DOHH2 (cell line): ENCODE measurements around the gene C2orf49.

Experiments used
- H3F3A ChIP-seq: fragments of 200-600 bp; sonication (generic), shearing (Covaris generic); 2 replicates; pipeline ENCODE4 v1.6.0; 2016; ENCODE audit warnings: antibody characterized with exemption, mild to moderate bottlenecking; ENCODE audit not compliant: control insufficient read depth, insufficient read depth
- H3K27ac ChIP-seq: fragments of 200-600 bp; sonication (generic); 2 replicates; pipeline ENCODE4 v1.5.1; 2014; ENCODE audit warnings: low read depth, mild to moderate bottlenecking, low read length, moderate library complexity
- H3K27me3 ChIP-seq: fragments of 200-600 bp; sonication (generic); 2 replicates; pipeline ENCODE4 v1.6.1; 2014; ENCODE audit warnings: mild to moderate bottlenecking, low read length, mixed read lengths; ENCODE audit not compliant: control insufficient read depth
- H3K36me3 ChIP-seq: fragments of 200-600 bp; sonication (generic); 2 replicates; pipeline ENCODE4 v1.6.1; 2014; ENCODE audit warnings: mild to moderate bottlenecking, low read length, moderate library complexity, mixed read lengths; ENCODE audit not compliant: control insufficient read depth
- H3K4me1 ChIP-seq: fragments of 200-600 bp; sonication (generic); 2 replicates; pipeline ENCODE4 v1.6.1; 2014; ENCODE audit warnings: mild to moderate bottlenecking, low read length, mixed read lengths; ENCODE audit not compliant: control insufficient read depth
- H3K4me2 ChIP-seq: fragments of 200-600 bp; sonication (generic); 2 replicates; pipeline ENCODE4 v1.6.0; 2014; ENCODE audit warnings: mild to moderate bottlenecking, low read length, moderate library complexity
- H3K4me3 ChIP-seq: fragments of 200-600 bp; sonication (generic); 2 replicates; pipeline ENCODE4 v1.5.1; 2014; ENCODE audit warnings: mild to moderate bottlenecking, low read length, mixed read lengths
- H3K79me2 ChIP-seq: fragments of 200-600 bp; sonication (generic); 2 replicates; pipeline ENCODE4 v1.6.1; 2014; ENCODE audit warnings: mild to moderate bottlenecking, low read length, mixed read lengths; ENCODE audit not compliant: control insufficient read depth
- H3K9me2 ChIP-seq: fragments of 200-600 bp; sonication (generic); replicated peaks from 2 replicates; pipeline ENCODE4 v1.6.1; 2014; ENCODE audit warnings: mild to moderate bottlenecking, low read length, mixed read lengths; ENCODE audit not compliant: control insufficient read depth
- H3K9me3 ChIP-seq: fragments of 200-600 bp; sonication (generic); 2 replicates; pipeline ENCODE4 v1.6.1; 2014; ENCODE audit warnings: antibody characterized with exemption, low read length, mixed read lengths; ENCODE audit not compliant: control insufficient read depth, insufficient read depth
- H4K20me1 ChIP-seq: fragments of 200-600 bp; sonication (generic); 2 replicates; pipeline ENCODE4 v1.6.0; 2014; ENCODE audit warnings: low read depth, mild to moderate bottlenecking, antibody characterized with exemption, low read length, moderate library complexity; ENCODE audit not compliant: control insufficient read depth, insufficient read depth
- EZH2phosphoT487 ChIP-seq: fragments of 200-600 bp; sonication (generic); IDR thresholded peaks from 2 replicates; pipeline ENCODE4 v1.6.1; 2017; ENCODE audit warnings: borderline replicate concordance, mild to moderate bottlenecking, antibody characterized with exemption, low read length, moderate library complexity, mixed read lengths
- TF ChIP-seq, protein P1 (sequence below): fragments of 200-600 bp; sonication (generic); IDR thresholded peaks from one replicate; pipeline ENCODE4 v1.5.1; 2014; ENCODE audit warnings: antibody characterized with exemption, mild to moderate bottlenecking, low read depth, low read length; ENCODE audit not compliant: poor library complexity, severe bottlenecking

Gene C2orf49

GRCh38 chr2:105393373-105394055, 56.2 kb downstream of the C2orf49 start:
- Histone ChIP-seq H3K4me1 (no peaks in the 10 kb centered on the region), H3K9me3 (no peaks in the 10 kb centered on the region), H3K36me3 (no peaks in the 10 kb centered on the region), H4K20me1 (no peaks in the 10 kb centered on the region), H3K27me3 (peaks cover 13% of the 10 kb centered on the region), H3K4me2 (no peak overlapping the region), H3K79me2 (no peaks in the 10 kb centered on the region), H3K9me2 (no peaks in the 10 kb centered on the region), H3K27ac (no peak overlapping the region), H3K4me3 (no peak overlapping the region), H3F3A (no peaks in the 10 kb centered on the region)
- TF ChIP-seq, protein P1, sequence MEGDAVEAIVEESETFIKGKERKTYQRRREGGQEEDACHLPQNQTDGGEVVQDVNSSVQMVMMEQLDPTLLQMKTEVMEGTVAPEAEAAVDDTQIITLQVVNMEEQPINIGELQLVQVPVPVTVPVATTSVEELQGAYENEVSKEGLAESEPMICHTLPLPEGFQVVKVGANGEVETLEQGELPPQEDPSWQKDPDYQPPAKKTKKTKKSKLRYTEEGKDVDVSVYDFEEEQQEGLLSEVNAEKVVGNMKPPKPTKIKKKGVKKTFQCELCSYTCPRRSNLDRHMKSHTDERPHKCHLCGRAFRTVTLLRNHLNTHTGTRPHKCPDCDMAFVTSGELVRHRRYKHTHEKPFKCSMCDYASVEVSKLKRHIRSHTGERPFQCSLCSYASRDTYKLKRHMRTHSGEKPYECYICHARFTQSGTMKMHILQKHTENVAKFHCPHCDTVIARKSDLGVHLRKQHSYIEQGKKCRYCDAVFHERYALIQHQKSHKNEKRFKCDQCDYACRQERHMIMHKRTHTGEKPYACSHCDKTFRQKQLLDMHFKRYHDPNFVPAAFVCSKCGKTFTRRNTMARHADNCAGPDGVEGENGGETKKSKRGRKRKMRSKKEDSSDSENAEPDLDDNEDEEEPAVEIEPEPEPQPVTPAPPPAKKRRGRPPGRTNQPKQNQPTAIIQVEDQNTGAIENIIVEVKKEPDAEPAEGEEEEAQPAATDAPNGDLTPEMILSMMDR = no peak
- no peak for TF ChIP-seq EZH2phosphoT487

- Histone ChIP-seq H3K27ac (no peak overlapping the region), H3K4me3 (no peak overlapping the region), H4K20me1 (no peaks in the 10 kb centered on the region), H3K36me3 (no peaks in the 10 kb centered on the region), H3K9me3 (no peaks in the 10 kb centered on the region), H3K9me2 (no peaks in the 10 kb centered on the region), H3K79me2 (no peaks in the 10 kb centered on the region), H3K27me3 (peaks cover 17% of the 10 kb centered on the region), H3K4me2 (no peak overlapping the region), H3F3A (no peaks in the 10 kb centered on the region), H3K4me1 (no peaks in the 10 kb centered on the region)
- TF ChIP-seq, protein P1 = no peak
- TF ChIP-seq EZH2phosphoT487 = no peak
Measured at GRCh38 chr2:105394951-105395611, 57.7 kb downstream of the C2orf49 start.

DNA sequence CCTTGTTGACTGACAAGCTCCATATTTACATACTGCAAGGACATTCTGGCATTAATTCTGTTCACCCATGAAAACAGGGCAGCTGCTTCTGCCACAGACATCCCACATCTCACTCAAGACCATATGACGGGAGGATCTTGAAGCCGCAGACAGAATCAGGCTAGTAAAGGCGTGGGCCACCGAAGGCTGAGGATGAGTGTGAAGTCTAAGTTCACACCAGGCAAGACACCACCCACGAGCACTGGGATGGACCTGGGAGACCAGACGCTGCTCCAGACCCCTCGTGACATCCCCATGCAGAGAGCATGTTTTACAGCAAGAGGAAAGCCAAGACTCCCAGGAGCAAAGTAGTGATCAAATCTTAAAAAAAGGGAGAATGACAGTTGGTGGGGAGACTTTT, 58.4 kb downstream of the C2orf49 start:
- Histone ChIP-seq H3K9me2 (no peaks in the 10 kb centered on the region), H3K9me3 (no peaks in the 10 kb centered on the region), H3K27me3 (peaks cover 17% of the 10 kb centered on the region), H3F3A (no peaks in the 10 kb centered on the region), H3K4me1 (no peaks in the 10 kb centered on the region), H3K4me2 (no peak overlapping the region), H3K79me2 (no peaks in the 10 kb centered on the region), H3K4me3 (no peak overlapping the region), H4K20me1 (no peaks in the 10 kb centered on the region), H3K27ac (no peak overlapping the region), H3K36me3 (no peaks in the 10 kb centered on the region)
- TF ChIP-seq, protein P1 = no peak
- no peak for TF ChIP-seq EZH2phosphoT487
